CD4-positive, CD25-positive, alpha-beta regulatory T cell (primary cell): Measurements from ENCODE around the gene CNOT10. TPM values are rescaled to one million over a fixed set of nuclear protein-coding genes. Genes with fewer than 3 reads are reported as not detected.

Experiments
- ATAC-seq, 2 donors: fragments of 150-1000 bp; cut with Tn5 transposase; one replicate each; pipeline ENCODE4 v1.10.0; 2021; ENCODE audit warnings: low read depth in 2 of 2, moderate number of reproducible peaks in 2 of 2, moderate library complexity in 1 of 2
- DNase-seq, 3 donors: peaks; one replicate each; pipeline versions ENCODE4 v3.0.0 to v3.0.0-alpha.2; 2012 to 2022; ENCODE audit warnings: mixed read lengths in 1 of 3
- H3K27ac ChIP-seq: one replicate; pipeline ENCODE4 v1.7.0; 2013; ENCODE audit warnings: mild to moderate bottlenecking, low read length; ENCODE audit not compliant: insufficient read depth, poor library complexity, severe bottlenecking
- H3K27me3 ChIP-seq: one replicate; pipeline ENCODE4 v1.7.0; 2013; ENCODE audit warnings: low read length; ENCODE audit not compliant: control insufficient read depth, insufficient read depth
- H3K36me3 ChIP-seq: one replicate; pipeline ENCODE4 v1.7.0; 2013; ENCODE audit warnings: mild to moderate bottlenecking, low read length, moderate library complexity; ENCODE audit not compliant: control insufficient read depth, insufficient read depth
- H3K4me1 ChIP-seq: 2 replicates; pipeline ENCODE4 v1.7.0; 2013; ENCODE audit warnings: mild to moderate bottlenecking, low read length; ENCODE audit not compliant: insufficient read depth, control insufficient read depth, poor library complexity, severe bottlenecking
- H3K4me3 ChIP-seq: one replicate; pipeline ENCODE4 v1.7.0; 2013; ENCODE audit warnings: low read depth, mild to moderate bottlenecking, low read length, moderate library complexity
- H3K9me3 ChIP-seq, 2 experiments: 1 replicate in 1 of 2; 2 replicates in 1 of 2; pipeline ENCODE4 v1.7.0; 2013; ENCODE audit warnings: low read length in 2 of 2, mild to moderate bottlenecking in 1 of 2, moderate library complexity in 1 of 2; ENCODE audit not compliant: control insufficient read depth in 2 of 2
- H3K27ac Mint-ChIP-seq, 3 donors: one replicate each; pipeline ENCODE4 v1.8.0; 2020 to 2022; ENCODE audit warnings: mild to moderate bottlenecking in 3 of 3, mixed read lengths in 3 of 3, moderate library complexity in 2 of 3
- H3K27me3 Mint-ChIP-seq: one replicate; pipeline ENCODE4 v1.8.0; 2022; ENCODE audit warnings: mild to moderate bottlenecking, mixed read lengths
- H3K36me3 Mint-ChIP-seq: one replicate; pipeline ENCODE4 v1.8.0; 2020; ENCODE audit warnings: mixed read lengths
- H3K4me1 Mint-ChIP-seq, 4 donors: one replicate each; pipeline ENCODE4 v1.8.0; 2020 to 2022; ENCODE audit warnings: mixed read lengths in 4 of 4, mild to moderate bottlenecking in 1 of 4
- H3K4me3 Mint-ChIP-seq, 4 donors: one replicate each; pipeline ENCODE4 v1.8.0; 2020 to 2022; ENCODE audit warnings: mild to moderate bottlenecking in 4 of 4, mixed read lengths in 4 of 4, moderate library complexity in 3 of 4
- H3K9me3 Mint-ChIP-seq, 7 donors: one replicate each; pipeline ENCODE4 v1.8.0; 2020 to 2022; ENCODE audit warnings: mixed read lengths in 7 of 7, mild to moderate bottlenecking in 3 of 7, moderate library complexity in 2 of 7
- polyA plus RNA-seq, 4 donors: library from polyadenylated mRNA; unstranded; fragments of 300-500 nt; fragmentation: Illumina TruSeq; gene quantifications; one replicate each; pipeline ENCODE4 v1.2.3, GENCODE V29; 2021
- total RNA-seq: library from RNA; stranded (reverse); gene quantifications from one replicate; pipeline ENCODE4 v1.2.3, GENCODE V29; 2022

CNOT10 gene
- total and polyA plus RNA-seq, 5 donors from 2014 or later, result 29.9 to 33.9 (median 32.3) TPM

GRCh38 chr3:32819551-32820348, 134.8 kb downstream of the CNOT10 start:
- peaks cover 22% of the 10 kb centered on the region for H3K27me3 ChIP-seq
- peaks cover 70% of the 10 kb centered on the region for H3K27me3 Mint-ChIP-seq
- H3K9me3 ChIP-seq, result no peaks in the 10 kb centered on the region
- no peak overlapping the region for H3K27ac ChIP-seq
- no peak overlapping the region for H3K4me3 ChIP-seq
- peaks cover 0 to 21% (median 4%) of the 10 kb centered on the region in 4 donors for H3K4me1 Mint-ChIP-seq
- DNase-seq (no peak), ATAC-seq (no peak)
- no peaks in the 10 kb centered on the region for H3K36me3 ChIP-seq
- no peak overlapping the region for H3K27ac Mint-ChIP-seq
- H3K36me3 Mint-ChIP-seq, result no peaks in the 10 kb centered on the region
- peaks cover 20% of the 10 kb centered on the region for H3K4me1 ChIP-seq
- no peaks in the 10 kb centered on the region for H3K9me3 Mint-ChIP-seq
- H3K4me3 Mint-ChIP-seq, result peak overlapping the region; percentile 67 to 79 (median 74)

- no peak overlapping the region for H3K27ac ChIP-seq
- H3K9me3 ChIP-seq, result no peaks in the 10 kb centered on the region
- Mint-ChIP-seq H3K27me3 (peaks cover 69% of the 10 kb centered on the region), H3K27ac (no peak overlapping the region), H3K9me3 (no peaks in the 10 kb centered on the region), H3K36me3 (no peaks in the 10 kb centered on the region), H3K4me3 (peak overlapping the region in 1 of 4 donors; percentile 71), H3K4me1 (peaks cover 0 to 21% (median 3%) of the 10 kb centered on the region in 4 donors)
- H3K36me3 ChIP-seq, result no peaks in the 10 kb centered on the region
- H3K4me3 ChIP-seq, result no peak overlapping the region
- no peak for DNase-seq
- peaks cover 20% of the 10 kb centered on the region for H3K4me1 ChIP-seq
- ATAC-seq, result no peak
- peaks cover 20% of the 10 kb centered on the region for H3K27me3 ChIP-seq
These were observed 135.4 kb downstream of the CNOT10 start for GRCh38 chr3:32820430-32820829.

GRCh38 chr3:32820971-32821685, 136.1 kb downstream of the CNOT10 start:
- H3K9me3 Mint-ChIP-seq, result no peaks in the 10 kb centered on the region
- peaks cover 16% of the 10 kb centered on the region for H3K27me3 ChIP-seq
- peaks cover 0 to 15% (median 3%) of the 10 kb centered on the region in 4 donors for H3K4me1 Mint-ChIP-seq
- H3K27me3 Mint-ChIP-seq, result peaks cover 64% of the 10 kb centered on the region
- no peak for ATAC-seq
- H3K27ac ChIP-seq, result no peak overlapping the region
- no peaks in the 10 kb centered on the region for H3K9me3 ChIP-seq
- H3K27ac Mint-ChIP-seq, result no peak overlapping the region
- H3K36me3 ChIP-seq, result no peaks in the 10 kb centered on the region
- H3K4me1 ChIP-seq, result peaks cover 20% of the 10 kb centered on the region
- H3K4me3 Mint-ChIP-seq, result no peak overlapping the region
- DNase-seq, result no peak
- no peak overlapping the region for H3K4me3 ChIP-seq
- H3K36me3 Mint-ChIP-seq, result no peaks in the 10 kb centered on the region

- no peaks in the 10 kb centered on the region for H3K36me3 Mint-ChIP-seq
- Histone ChIP-seq H3K4me1 (peaks cover 14% of the 10 kb centered on the region), H3K9me3 (no peaks in the 10 kb centered on the region), H3K27me3 (peaks cover 16% of the 10 kb centered on the region), H3K36me3 (no peaks in the 10 kb centered on the region), H3K27ac (no peak overlapping the region), H3K4me3 (no peak overlapping the region)
- no peaks in the 10 kb centered on the region for H3K9me3 Mint-ChIP-seq
- H3K27ac Mint-ChIP-seq, result no peak overlapping the region
- H3K4me3 Mint-ChIP-seq, result no peak overlapping the region
- ATAC-seq (no peak), DNase-seq (no peak)
- peaks cover 0 to 14% (median 3%) of the 10 kb centered on the region in 4 donors for H3K4me1 Mint-ChIP-seq
- peaks cover 61% of the 10 kb centered on the region for H3K27me3 Mint-ChIP-seq
These were observed 136.8 kb downstream of the CNOT10 start for GRCh38 chr3:32821686-32822296.

- H3K9me3 ChIP-seq, result no peaks in the 10 kb centered on the region
- no peak overlapping the region for H3K27ac Mint-ChIP-seq
- no peaks in the 10 kb centered on the region for H3K9me3 Mint-ChIP-seq
- peak overlapping the region in 1 of 4 donors; percentile 61 for H3K4me3 Mint-ChIP-seq
- ATAC-seq (no peak), DNase-seq (no peak)
- H3K27ac ChIP-seq, result no peak overlapping the region
- no peaks in the 10 kb centered on the region for H3K36me3 ChIP-seq
- no peaks in the 10 kb centered on the region for H3K36me3 Mint-ChIP-seq
- H3K27me3 ChIP-seq, result peaks cover 16% of the 10 kb centered on the region
- H3K27me3 Mint-ChIP-seq, result peaks cover 63% of the 10 kb centered on the region
- peaks cover 5% of the 10 kb centered on the region for H3K4me1 ChIP-seq
- no peak overlapping the region for H3K4me3 ChIP-seq
- peaks cover 0 to 9% (median 3%) of the 10 kb centered on the region in 4 donors for H3K4me1 Mint-ChIP-seq
These were observed 137.9 kb downstream of the CNOT10 start for GRCh38 chr3:32822609-32823498.

Other genes starting within 250 kb of the CNOT10 start
- 46.1 TPM for gene CMTM6, start 182.3 kb upstream of the CNOT10 start, total RNA-seq
- 100 to 1,000 TPM in 1 of 4 donors, 10 to 100 TPM in 3; 65.5 to 102 (median 80.3) TPM for gene CMTM6, start 182.3 kb upstream of the CNOT10 start, polyA plus RNA-seq
- gene DYNC1LI1, start 114.3 kb upstream of the CNOT10 start, total RNA-seq, result 37.2 TPM
- 10 to 100 TPM; 24.8 to 33.3 (median 28.4) TPM for gene DYNC1LI1, start 114.3 kb upstream of the CNOT10 start, polyA plus RNA-seq
- 0.47 TPM for gene TRIM71, start 132.8 kb downstream of the CNOT10 start, total RNA-seq
- under 1 TPM; 0.03 to 0.14 (median 0.06) TPM for gene TRIM71, start 132.8 kb downstream of the CNOT10 start, polyA plus RNA-seq